CD4-positive, alpha-beta T cell (primary cell): ENCODE data around the gene ROBO2. TPM values are rescaled to one million over a fixed set of nuclear protein-coding genes. Genes with fewer than 3 reads are reported as not detected.

Experiments used
- ATAC-seq: fragments of 200-7000 bp; cut with Tn5 transposase; one replicate; pipeline ENCODE4 v1.10.0; 2022; ENCODE audit warnings: mild to moderate bottlenecking; ENCODE audit not compliant: poor library complexity
- CTCF ChIA-PET: fragments of 350-600 bp; sonication (Branson Sonifier 250); formaldehyde crosslinking; loops from one replicate; lab custom pipeline; 2021; ENCODE audit warnings: antibody characterized with exemption, inconsistent platforms; lab: Charles Lee
- POLR2A ChIA-PET: fragments of 350-600 bp; sonication (Branson Sonifier 250); formaldehyde crosslinking; loops from one replicate; lab custom pipeline; 2021; ENCODE audit warnings: antibody characterized with exemption, inconsistent platforms; lab: Charles Lee
- DNase-seq, 14 experiments: peaks; one replicate each; pipeline ENCODE4 v3.0.0-alpha.2; 2013 to 2020; ENCODE audit warnings: mixed read lengths in 2 of 14
- H3K27ac ChIP-seq, 2 donors: one replicate each; pipeline versions ENCODE4 v1.5.1 to v1.7.0; 2013; ENCODE audit warnings: low read length in 2 of 2, low read depth in 1 of 2, mild to moderate bottlenecking in 1 of 2
- H3K27me3 ChIP-seq, 2 experiments: 1 replicate in 1 of 2; 2 replicates in 1 of 2; pipeline versions ENCODE4 v1.6.1 to v1.7.0; 2013; ENCODE audit warnings: low read length in 2 of 2, control low read depth in 1 of 2, mild to moderate bottlenecking in 1 of 2, moderate library complexity in 1 of 2; ENCODE audit not compliant: insufficient read depth in 2 of 2, control insufficient read depth in 1 of 2
- H3K36me3 ChIP-seq: one replicate; pipeline ENCODE4 v1.6.1; 2013; ENCODE audit warnings: low read length, control low read depth; ENCODE audit not compliant: insufficient read depth
- H3K4me1 ChIP-seq: one replicate; pipeline ENCODE4 v1.6.1; 2013; ENCODE audit warnings: low read length, control low read depth; ENCODE audit not compliant: insufficient read depth
- H3K4me3 ChIP-seq: one replicate; pipeline ENCODE4 v1.5.1; 2013; ENCODE audit warnings: mild to moderate bottlenecking, low read length, moderate library complexity
- H3K9me3 ChIP-seq, 2 experiments: 1 replicate in 1 of 2; 2 replicates in 1 of 2; pipeline versions ENCODE4 v1.6.1 to v1.7.0; 2013; ENCODE audit warnings: low read length in 2 of 2, mild to moderate bottlenecking in 2 of 2, control low read depth in 1 of 2, moderate library complexity in 1 of 2; ENCODE audit not compliant: control insufficient read depth in 1 of 2, insufficient read depth in 1 of 2
- H3K27ac Mint-ChIP-seq: one replicate; pipeline ENCODE4 v1.8.0; 2020; ENCODE audit warnings: mixed read lengths
- H3K27me3 Mint-ChIP-seq: one replicate; pipeline ENCODE4 v1.8.0; 2021; ENCODE audit warnings: mixed read lengths
- H3K36me3 Mint-ChIP-seq: one replicate; pipeline ENCODE4 v1.8.0; 2021; ENCODE audit warnings: low read depth, mixed read lengths
- H3K4me1 Mint-ChIP-seq: one replicate; pipeline ENCODE4 v1.8.0; 2021; ENCODE audit warnings: low read depth, mixed read lengths
- H3K4me3 Mint-ChIP-seq: one replicate; pipeline ENCODE4 v1.8.0; 2020; ENCODE audit warnings: mild to moderate bottlenecking, mixed read lengths
- H3K9me3 Mint-ChIP-seq: one replicate; pipeline ENCODE4 v1.8.0; 2020; ENCODE audit warnings: mixed read lengths
- intact Hi-C, 2 experiments: fragments of 100-400 bp; cut with DNase I in 1 of 2; cut with micrococcal nuclease in 1 of 2; formaldehyde crosslinking; loops; one replicate each; pipeline versions ENCODE4 v1.15.1 to v1.9.0; 2023 to 2025; cut with DNase I, micrococcal nuclease
- total RNA-seq, 174 experiments: library from RNA in 2 of 174; stranded (reverse) in 2 of 174; gene quantifications; one replicate each; pipeline ENCODE4 v1.2.3 and lab custom pipeline; 2021 to 2026
- TF ChIP-seq, protein P1 (sequence below): fragments of 200-600 bp; IDR thresholded peaks from one replicate; pipeline ENCODE4 v1.8.0; 2022; ENCODE audit warnings: antibody characterized with exemption, mild to moderate bottlenecking

Gene ROBO2
- total RNA-seq, 2 experiments from 2014 or later: not detected

DNA sequence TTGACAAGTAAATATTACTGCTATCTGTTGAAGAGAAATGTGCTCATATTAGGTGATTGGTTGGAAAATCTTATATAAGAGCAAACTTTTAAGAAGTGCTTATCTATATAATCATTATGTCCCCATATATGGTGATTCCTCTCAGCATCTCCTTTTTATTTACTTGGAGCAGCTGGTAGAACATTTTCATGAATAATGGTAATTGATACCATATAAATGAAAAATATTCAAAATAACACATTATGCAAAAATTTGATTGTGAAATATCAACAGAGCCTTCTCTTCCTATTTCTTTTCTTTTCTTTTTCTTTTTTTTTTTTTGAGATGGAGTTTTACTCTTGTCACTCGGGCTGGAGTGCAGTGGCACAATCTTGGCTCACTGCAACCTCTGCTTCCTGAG is 56.2 kb downstream of the ROBO2 start:
- Mint-ChIP-seq H3K27ac (no peak overlapping the region), H3K36me3 (no peaks in the 10 kb centered on the region), H3K27me3 (no peaks in the 10 kb centered on the region), H3K4me3 (no peak overlapping the region), H3K9me3 (peaks cover 8% of the 10 kb centered on the region), H3K4me1 (no peaks in the 10 kb centered on the region)
- no peak overlapping the region for H3K4me3 ChIP-seq
- no peak for ATAC-seq
- no peaks in the 10 kb centered on the region for H3K36me3 ChIP-seq
- intact Hi-C loops: no loop called here
- peaks cover 0 to 15% of the 10 kb centered on the region in 2 experiments for H3K9me3 ChIP-seq
- no peak overlapping the region for H3K27ac ChIP-seq
- TF ChIP-seq, protein P1, sequence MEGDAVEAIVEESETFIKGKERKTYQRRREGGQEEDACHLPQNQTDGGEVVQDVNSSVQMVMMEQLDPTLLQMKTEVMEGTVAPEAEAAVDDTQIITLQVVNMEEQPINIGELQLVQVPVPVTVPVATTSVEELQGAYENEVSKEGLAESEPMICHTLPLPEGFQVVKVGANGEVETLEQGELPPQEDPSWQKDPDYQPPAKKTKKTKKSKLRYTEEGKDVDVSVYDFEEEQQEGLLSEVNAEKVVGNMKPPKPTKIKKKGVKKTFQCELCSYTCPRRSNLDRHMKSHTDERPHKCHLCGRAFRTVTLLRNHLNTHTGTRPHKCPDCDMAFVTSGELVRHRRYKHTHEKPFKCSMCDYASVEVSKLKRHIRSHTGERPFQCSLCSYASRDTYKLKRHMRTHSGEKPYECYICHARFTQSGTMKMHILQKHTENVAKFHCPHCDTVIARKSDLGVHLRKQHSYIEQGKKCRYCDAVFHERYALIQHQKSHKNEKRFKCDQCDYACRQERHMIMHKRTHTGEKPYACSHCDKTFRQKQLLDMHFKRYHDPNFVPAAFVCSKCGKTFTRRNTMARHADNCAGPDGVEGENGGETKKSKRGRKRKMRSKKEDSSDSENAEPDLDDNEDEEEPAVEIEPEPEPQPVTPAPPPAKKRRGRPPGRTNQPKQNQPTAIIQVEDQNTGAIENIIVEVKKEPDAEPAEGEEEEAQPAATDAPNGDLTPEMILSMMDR: no peak
- no peak for DNase-seq
- no peaks in the 10 kb centered on the region for H3K4me1 ChIP-seq
- no peaks in the 10 kb centered on the region for H3K27me3 ChIP-seq
- CTCF ChIA-PET: no interaction called here
- POLR2A ChIA-PET: no interaction called here

DNA sequence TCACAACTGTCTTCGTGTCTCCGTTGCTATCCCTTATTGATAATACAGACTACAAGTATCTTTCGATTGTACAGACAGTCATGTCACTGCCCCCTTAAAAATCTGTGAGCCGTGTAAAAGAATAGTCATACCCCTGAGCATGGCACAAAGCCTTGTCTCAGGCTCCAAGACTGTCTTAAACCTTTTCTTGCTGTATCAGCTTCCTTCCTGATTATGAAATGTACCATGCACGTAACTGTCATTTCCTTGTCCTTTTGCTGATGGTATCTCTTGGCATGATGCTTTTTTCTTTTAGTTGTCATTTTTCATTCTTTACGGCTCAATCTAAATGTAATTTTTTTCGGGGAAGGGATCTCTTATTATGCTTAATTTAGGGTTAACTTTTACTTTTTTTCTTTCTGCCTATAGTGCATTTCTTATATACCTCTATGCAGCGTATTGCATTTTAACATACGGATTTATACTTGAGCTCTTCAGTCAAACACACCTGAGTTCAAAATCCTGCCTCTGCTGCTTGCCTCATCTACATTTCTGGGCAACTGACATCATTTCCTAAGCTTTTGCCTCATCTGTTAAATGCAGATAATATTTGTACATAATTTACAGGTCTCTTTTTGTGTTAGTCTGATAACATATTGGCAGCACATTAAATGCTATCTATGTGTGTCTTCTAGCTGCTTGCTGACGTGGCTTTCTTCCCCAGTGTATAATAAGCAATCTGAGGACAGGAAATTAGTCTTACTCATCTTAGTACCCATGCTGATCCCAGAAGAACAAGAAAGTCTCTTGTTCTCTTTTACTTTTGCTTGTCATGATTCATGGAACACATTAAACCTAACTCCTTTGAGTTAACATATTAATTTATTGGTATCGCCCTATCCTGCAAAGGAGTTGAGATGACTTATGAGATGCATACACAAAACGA is 57.3 kb downstream of the ROBO2 start:
- no peak overlapping the region for H3K4me3 Mint-ChIP-seq
- Histone ChIP-seq H3K4me3 (no peak overlapping the region), H3K4me1 (no peaks in the 10 kb centered on the region), H3K27me3 (no peaks in the 10 kb centered on the region), H3K9me3 (peaks cover 0 to 15% of the 10 kb centered on the region in 2 experiments), H3K27ac (no peak overlapping the region), H3K36me3 (no peaks in the 10 kb centered on the region)
- no peak overlapping the region for H3K27ac Mint-ChIP-seq
- TF ChIP-seq, protein P1: no peak
- no peaks in the 10 kb centered on the region for H3K27me3 Mint-ChIP-seq
- POLR2A ChIA-PET: no interaction called here
- H3K36me3 Mint-ChIP-seq: no peaks in the 10 kb centered on the region
- ATAC-seq: no peak
- CTCF ChIA-PET: no interaction called here
- peaks cover 11% of the 10 kb centered on the region for H3K9me3 Mint-ChIP-seq
- H3K4me1 Mint-ChIP-seq: no peaks in the 10 kb centered on the region
- DNase-seq: no peak
- intact Hi-C loops: no loop called here

DNA sequence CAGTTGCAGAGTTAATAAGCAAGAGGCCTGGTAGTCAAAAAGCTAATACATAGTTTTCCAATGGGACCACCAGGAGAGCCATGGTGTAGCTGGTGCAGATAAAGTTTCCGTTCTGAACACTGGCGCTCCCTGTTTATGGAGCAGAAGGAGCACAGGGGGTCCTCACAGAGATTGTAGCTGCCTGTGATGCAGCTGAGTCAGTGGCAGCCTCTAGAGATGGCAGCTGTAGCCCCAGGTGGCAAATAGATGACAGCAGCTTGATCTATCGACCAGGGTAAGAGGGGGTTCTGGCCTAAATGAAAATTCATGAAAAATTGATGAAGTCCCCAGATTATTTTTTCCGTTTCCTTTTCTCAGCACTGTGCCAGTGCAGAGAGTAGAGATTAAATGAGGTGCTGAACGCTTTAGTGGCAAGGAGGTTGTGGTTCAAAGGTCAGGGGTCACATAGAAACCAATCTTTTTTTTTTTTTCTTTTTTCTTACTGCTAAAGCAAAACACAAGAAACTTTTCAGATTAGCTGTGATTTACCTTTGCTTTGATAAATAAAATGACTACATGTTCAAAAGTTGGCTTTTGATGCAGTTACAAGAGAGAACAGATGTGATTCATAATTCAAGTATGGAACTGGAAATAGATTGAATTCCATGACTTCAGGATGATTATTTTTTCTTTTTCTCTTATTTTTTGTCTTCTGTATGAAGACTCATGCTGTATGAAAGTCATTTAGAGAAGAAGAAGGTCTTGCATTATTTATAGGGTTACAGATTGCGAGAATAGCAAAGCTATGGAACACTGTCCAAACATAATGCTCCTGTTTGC is 63.3 kb downstream of the ROBO2 start:
- H3K4me3 Mint-ChIP-seq: no peak overlapping the region
- no peak overlapping the region for H3K4me3 ChIP-seq
- no peaks in the 10 kb centered on the region for H3K27me3 ChIP-seq
- H3K4me1 Mint-ChIP-seq: no peaks in the 10 kb centered on the region
- no peak overlapping the region for H3K27ac ChIP-seq
- POLR2A ChIA-PET: no interaction called here
- intact Hi-C loops: no loop called here
- TF ChIP-seq, protein P1: no peak
- no peak overlapping the region for H3K27ac Mint-ChIP-seq
- no peak for DNase-seq
- CTCF ChIA-PET: no interaction called here
- no peaks in the 10 kb centered on the region for H3K36me3 Mint-ChIP-seq
- no peaks in the 10 kb centered on the region for H3K27me3 Mint-ChIP-seq
- ATAC-seq: no peak
- H3K9me3 Mint-ChIP-seq: peaks cover 14% of the 10 kb centered on the region
- H3K4me1 ChIP-seq: no peaks in the 10 kb centered on the region
- H3K9me3 ChIP-seq: peaks cover 0 to 10% of the 10 kb centered on the region in 2 experiments
- H3K36me3 ChIP-seq: no peaks in the 10 kb centered on the region
